HG03103 (cell line): ENCODE measurements around the gene TSC1.
"Not testable (repeated sequence)": the region's sequence is repeated elsewhere in the genome, so short reads cannot be mapped to it uniquely, and the experiment has no call there.

Experiments used
- ATAC-seq: cut with Tn5 transposase; IDR thresholded peaks from one replicate; pipeline ENCODE4 v1.9.1; 2021; ENCODE audit warnings: low read depth; ENCODE audit not compliant: unreplicated experiment

TSC1 gene

DNA sequence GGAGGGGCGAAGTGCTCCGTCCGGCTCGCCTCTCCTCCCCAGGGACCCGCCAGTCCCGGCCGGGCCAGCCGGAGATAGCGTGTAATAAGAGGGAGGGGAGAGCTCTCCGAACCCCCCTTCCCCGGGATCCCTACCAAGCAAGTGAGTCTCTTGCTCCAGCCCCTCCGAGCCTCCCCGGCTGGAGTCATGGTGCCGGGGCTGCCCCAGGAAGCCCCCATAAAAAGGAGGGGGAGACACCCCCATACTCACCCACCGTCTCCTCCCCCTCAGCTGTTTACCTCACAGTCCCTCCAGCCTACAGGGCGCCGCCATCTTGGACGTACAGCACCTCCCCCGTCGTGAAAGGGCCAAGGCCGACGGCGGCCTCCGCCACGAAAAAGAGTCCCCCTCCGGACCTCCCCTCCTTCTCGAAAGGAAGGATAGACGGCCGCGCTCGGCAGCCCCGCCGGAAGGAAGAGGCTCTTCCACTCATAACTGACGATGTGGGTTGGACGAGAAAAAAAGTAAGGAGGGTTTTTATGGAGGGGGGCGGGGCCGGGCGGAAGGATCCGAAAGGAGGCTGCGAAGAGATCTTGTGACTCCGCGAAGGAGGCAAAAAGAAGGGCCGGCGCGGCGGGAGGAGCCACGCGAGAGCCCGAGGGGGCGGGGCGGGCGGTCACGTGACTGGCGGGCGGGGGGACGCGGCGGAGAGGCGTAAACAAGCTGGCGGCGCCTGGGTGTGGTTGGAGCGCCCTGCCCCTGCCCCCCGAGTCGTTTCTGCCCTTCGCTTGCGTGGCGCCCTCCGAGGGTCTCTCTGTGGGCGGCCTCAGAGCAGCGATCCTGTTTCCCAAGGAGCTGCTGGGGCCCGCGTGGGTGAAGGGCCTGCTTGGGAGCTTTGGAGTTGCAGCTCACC, at the start of gene TSC1:
Gene TSC1, minus strand, starts transcription at position 323 of the 892 bp plus-strand sequence. CDS start 15,744 bp downstream, outside the sequence.
- peak; percentile 62 for ATAC-seq

DNA sequence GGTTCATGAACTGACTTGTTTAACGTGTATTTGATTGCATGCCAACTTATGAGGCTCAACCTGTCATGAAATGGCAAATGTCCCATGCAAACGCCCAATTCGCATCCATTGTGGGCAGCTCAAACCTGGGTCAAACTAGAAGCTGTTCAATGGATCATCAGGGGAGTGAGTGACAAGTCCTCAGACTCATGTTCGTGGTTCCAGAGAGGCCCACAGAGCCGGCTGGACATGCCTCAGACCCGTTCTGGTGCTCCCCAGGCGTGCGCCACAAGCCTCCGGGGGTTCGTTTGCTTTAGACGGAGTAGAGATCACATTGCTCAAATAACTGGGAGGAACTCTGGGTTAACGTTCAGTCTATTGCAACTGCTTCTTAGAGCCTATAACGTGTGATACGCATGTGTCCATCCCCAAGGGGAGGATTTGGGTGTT, 49.1 kb upstream of the TSC1 start:
- ATAC-seq = no peak

DNA sequence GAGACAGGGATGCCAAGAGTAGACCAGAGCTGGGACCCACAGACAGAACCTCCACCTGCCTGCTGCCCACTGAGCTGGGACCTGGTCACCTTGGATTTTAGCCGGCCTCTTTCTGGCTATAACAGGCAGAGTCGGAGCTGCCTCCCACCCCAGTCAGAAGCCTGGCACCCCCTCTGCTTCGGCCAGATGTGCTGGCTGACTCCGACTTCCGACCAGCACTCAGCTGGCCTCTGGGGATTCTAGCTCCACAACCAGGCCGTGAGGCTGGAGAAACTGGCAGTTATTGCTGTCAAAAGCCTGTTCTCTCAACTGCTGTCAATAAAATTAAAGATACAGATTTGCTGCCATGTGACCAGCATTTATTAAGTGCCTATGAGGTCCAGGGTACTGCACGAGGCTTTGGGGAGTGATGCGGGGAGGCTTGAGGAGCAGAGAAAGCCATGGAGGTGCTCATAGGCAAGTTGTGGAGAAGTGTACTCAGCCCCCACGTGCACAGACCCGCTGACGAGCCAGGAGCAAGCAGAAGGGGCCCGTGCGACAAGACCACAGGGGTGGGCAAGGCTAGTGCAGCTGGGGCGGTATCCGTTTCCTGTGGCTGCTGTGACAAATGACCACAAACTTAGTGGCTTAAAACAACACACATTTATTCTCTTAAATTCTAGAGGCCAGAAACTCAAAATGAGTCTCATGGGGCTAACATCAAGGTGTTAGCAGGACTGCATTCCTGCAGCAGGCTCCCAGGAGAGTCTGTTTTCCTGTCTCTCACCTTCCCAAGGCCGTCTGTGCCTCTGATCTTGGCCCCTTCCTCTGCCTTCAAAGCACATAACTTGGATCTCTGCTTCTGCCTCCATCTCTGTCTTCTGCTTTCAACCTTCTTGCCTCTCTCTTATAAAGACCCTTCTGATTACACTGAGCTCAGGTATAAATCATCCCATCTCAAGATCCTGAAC, 47.2 kb upstream of the TSC1 start:
- no peak for ATAC-seq

DNA sequence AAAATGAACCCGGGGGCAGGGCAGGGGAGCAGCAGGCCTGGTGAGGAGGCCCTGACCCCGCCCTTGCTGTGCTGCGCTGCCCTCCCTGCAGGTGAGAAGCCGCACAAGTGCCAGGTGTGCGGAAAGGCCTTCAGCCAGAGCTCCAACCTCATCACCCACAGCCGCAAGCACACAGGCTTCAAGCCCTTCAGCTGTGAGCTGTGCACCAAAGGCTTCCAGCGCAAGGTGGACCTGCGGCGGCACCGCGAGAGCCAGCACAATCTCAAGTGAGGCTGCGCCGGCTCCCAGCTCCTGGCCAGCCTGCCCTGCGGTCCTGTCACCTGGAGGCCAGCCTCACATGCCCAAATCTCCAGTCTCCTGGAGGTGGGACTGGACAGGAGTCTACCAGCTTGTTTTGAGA, 46.4 kb upstream of the TSC1 start:
- no peak for ATAC-seq

DNA sequence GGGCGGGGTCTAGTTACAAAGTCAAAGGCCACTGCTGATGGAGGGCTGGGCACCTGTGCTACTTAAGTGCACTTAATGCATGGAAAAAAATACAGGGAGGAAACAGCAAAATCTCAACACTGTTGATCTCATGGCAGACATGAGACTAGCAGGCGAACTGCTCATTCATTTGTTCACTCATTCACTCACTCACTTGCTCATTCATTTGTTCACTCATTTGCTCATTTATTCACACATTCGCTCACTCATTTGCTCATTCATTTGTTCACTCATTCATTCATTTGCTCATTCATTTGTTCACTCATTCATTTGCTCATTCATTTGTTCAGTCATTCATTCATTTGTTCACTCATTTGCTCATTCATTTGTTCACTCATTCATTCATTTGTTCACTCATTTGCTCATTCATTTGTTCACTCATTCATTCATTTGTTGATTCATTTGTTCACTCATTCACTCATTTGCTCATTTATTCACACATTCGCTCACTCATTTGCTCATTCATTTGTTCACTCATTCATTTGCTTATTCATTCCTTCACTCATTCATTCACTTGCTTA, 45.7 kb upstream of the TSC1 start:
- ATAC-seq = not testable (repeated sequence)

DNA sequence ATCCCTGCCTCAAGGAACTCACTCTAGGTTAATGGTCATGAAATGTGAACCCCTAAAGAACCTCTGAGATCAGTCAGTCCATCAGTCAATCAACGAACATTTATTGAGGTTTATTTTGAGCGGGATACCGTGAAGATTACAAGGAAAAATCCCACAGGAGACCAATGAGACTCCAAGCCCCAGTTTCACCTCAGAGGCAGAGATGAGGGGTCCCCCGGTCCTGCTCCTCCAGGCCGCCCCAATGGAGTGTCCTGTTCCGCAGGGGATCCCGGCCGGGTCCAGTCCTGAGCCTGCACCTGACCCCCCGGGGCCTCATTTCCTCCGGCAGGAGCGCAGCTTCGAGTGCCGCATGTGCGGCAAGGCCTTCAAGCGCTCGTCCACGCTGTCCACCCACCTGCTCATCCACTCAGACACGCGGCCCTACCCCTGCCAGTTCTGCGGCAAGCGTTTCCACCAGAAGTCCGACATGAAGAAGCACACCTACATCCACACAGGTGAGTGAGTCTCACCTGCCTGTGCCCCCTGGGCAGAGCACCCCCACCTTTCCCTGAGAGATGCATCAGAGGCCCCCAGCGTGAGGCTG, 45.1 kb upstream of the TSC1 start:
- ATAC-seq = no peak

DNA sequence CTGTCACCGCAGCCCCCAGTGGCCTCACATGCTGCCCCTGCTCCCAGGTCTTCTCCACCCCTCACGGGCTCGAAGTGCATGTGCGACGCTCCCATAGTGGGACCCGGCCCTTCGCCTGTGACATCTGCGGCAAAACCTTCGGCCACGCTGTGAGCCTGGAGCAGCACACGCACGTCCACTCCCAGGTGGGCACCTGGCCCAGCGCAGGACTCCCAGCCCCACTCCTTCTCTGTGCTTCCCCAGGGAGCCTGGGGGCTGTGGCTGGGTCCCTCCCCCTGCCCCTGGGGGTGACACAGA, 44.5 kb upstream of the TSC1 start:
- ATAC-seq = no peak

DNA sequence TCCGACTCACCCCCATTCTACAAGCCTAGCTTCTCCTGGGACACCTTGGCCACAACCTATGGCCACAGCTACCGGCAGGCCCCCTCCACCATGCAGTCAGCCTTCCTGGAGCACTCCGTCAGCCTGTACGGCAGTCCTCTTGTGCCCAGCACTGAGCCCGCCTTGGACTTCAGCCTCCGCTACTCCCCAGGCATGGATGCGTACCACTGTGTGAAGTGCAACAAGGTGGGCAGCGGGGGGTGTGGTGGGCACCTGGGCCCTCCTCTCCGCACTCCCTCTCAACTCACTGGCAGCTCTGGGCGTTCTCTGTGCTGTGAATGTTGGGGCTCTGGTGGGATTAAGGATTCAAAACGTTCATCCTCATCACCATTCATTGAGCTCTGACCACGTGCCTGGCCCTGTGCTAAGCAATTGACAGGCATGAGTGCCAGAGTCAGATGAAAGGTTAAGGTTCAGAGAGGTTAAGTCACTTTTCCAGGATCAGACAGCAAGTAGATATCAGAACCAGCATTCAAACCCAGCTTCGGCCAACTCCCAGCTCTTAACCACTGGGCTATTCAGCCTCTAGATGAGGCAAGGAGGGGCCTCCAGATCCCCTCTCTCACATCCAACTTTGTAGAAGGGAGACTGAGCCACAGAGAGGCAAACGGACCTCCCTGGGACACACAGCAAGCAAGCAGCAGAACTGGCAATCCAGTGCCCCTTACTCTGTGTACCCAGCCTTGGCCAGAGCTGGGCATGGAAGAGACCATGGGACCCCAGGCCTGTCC, 44.0 kb upstream of the TSC1 start:
- ATAC-seq = no peak

DNA sequence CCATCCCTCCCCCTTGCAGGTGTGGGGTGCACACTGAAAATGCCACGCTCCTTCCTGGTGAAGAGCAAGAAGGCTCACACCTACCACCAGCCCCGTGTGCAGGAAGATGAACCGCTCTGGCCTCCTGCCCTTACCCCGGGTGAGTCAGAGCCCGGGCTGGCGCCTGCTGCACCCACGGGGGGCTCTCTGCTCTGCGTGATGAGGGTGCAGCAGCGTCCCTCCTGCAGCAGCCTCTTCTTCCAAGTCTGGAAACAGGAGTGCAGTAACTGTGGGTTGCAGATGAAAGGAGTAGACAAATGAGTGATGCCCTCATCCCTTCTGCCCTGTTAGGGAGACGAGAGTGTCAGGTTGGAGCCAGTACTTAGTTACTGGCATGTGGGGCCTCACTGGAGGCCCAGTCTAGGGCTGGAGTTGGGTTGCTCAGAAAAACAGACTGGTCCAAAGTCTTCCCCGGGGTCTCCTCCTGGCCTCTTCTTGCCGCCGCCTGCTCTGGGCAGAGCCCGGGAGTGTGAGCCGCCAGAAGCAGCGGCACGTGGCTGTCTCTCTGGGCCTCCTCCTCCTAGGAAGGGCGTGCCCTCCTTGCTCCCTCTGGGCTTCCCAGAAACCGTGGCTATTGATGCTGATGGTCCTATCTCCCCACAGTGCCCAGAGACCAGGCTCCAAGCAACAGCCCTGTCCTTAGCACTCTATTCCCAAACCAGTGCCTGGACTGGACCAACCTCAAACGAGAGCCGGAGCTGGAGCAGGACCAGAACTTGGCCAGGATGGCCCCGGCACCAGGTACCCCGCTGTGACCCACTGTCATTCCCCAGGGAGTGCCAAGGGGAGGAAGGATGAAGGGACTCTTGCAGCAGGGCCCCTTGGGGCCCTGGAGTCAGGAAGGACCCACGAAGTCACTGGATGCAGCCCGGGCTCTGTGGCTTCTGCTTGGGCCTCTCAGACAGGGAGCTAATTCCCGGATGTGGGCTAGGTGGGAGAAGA, 42.5 kb upstream of the TSC1 start:
- ATAC-seq = no peak

DNA sequence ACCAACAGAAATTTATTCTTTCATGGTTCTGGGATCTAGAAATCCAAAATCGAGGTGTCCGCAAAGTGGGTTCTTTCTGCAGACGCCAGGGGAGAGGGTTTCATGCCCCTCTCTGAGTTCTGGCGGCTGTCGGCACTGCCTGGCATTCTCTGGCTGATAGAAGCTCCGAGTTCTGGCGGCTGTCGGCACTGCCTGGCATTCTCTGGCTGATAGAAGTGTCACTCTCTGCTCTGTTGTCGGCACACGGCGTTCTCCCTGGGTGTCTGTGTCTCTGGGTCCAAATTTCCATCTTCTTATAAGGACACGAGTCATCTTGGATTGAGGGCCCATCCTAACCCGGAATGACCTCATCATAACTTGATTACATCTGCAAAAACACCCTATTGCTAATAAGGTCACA, 41.7 kb upstream of the TSC1 start:
- no peak for ATAC-seq

DNA sequence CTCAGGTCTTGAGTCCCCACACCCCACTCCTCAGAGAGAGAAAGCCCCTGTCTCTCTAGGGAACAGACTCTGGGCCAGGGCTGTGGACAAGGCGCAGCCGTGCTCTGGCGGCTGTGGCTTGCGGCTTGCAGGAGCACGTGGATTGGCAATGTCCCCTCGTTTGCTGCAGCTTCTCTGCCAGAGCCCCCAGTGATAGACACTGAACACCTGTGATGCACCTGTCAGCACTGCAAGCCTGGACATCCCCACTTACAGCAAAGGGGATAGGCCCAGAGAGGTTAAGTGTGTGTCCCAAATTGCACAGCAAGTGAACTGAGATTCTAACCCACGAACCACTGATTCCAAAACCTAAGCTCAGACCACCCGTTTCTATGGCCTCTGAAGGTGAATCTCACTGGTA, 41.1 kb upstream of the TSC1 start:
- ATAC-seq = no peak

DNA sequence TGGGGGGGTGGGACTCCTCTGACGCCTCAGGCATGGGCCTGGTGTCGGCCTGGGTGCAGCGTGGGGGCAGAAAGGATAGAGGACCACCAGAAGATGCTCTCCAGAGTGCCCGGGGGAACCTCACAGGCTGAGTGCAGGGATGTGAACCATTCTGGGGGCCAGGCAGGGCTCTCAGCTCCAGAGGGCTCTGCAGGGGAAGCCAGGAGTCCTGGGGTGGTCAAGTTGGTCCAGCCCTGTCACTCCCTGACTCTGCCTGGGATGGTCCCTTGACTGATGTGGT, 40.6 kb upstream of the TSC1 start:
- ATAC-seq = no peak

DNA sequence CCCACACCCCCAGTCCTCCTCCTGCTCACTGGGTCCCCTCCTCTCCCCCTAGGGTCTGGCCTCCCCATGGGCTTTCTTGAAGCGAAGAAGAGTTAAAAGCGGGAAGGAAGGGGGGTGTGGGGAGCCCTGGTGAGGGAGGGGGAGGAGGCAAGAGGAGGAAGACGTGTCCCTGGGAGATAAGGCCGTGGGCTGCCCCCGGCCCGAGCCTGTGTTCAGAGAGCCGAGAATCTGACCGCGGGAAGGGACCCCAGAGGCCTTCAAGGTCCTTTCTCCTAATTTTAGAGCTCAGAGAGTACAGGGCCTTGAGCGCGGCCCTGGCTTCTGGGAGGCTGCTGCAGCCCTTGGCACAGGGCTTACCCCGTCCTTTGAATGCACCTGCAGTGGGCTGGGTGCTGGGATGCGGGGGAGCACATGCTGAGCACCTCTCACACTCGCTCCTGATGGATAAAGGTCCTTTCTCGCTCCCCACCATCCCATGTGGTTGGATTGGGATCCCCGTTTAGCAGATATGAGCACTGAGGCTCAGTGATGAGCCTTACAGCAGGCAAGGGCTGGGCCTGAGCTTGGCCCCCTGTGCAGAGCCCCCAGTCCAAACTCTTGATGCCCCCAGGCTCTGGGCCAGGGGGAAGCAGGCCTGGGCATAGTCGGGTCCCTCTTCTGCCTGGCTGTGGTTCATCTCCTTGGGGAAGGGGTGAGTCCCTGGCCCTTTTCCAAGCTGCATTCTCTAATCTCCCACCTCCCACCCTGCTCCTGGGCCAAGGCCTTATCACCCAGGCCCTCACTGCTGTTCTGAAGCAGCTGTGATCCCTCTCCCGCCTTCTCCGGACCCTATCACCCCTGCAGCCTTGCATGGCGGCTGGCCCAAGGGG, 40.0 kb upstream of the TSC1 start:
- ATAC-seq = no peak

DNA sequence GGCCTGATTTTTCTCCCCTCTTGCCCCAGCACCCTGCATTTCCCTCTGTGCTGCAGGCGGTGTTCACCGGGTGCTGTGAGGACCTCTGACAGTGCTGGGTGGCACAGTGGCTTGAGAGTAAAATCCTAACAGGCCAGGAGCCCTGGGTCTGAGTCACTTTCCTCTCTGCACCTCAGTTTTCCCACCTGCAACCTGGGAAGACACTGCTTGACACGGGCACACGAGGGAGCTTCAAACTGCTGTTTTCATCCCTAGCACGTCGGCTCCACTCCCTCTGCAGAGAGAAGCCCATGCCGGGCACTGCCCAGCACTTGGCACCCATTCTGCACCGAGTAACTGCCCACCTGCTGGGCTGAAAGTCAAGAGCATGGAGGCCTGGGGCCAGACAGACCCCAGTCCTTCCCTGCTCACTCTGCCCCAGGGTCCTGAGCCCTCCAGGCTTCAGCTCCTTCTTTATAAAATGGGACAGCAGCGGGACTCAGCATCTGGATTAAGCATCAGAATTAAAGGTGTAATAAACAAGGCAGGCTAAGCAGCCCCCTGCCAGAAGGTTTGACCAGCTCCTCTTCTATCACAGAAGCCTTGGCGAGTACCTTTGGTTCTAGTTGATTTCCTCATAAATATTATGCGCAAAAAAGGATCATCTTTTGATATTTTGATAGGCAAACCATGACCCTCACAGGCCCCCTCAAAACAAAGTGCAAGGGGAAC, 39.2 kb upstream of the TSC1 start:
- no peak for ATAC-seq

DNA sequence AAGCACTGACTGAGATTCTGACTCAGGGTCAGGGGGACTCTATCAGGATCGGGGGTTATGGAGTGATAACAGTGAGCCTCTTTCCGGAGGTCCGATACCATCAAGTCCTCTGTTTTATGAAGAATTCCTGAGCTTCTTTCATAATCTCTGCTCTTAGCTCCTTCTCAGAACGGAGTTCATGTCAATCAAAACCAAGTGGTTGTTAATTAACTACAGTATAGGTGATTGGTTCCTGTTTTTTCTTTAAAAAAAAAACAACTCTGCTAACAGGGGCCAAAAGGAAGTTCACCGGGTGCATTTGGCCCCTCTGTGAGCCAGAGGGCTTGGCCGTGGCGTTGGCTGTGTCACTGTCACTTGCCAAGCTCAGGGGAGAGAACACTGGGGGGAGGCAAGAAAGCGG, 38.0 kb upstream of the TSC1 start:
- no peak for ATAC-seq

DNA sequence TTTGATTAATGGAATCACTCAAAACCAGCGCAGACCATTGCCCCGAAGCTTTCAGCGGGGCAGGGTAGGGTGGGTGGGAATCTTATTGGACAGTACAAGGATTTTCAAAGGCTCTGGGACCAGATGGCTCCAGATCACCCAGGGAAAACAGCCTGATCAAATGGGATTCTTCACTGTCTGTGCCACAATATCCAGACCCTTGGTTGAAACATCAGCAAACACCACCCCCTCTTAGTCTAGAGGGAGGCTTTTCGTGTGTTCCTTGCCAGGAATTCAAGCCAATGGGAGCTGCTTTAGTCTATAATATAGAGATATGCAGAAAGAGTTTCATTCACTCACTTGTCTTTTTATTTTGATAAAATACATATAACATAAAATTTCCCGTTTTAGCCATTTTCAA, 35.7 kb upstream of the TSC1 start:
- no peak for ATAC-seq

DNA sequence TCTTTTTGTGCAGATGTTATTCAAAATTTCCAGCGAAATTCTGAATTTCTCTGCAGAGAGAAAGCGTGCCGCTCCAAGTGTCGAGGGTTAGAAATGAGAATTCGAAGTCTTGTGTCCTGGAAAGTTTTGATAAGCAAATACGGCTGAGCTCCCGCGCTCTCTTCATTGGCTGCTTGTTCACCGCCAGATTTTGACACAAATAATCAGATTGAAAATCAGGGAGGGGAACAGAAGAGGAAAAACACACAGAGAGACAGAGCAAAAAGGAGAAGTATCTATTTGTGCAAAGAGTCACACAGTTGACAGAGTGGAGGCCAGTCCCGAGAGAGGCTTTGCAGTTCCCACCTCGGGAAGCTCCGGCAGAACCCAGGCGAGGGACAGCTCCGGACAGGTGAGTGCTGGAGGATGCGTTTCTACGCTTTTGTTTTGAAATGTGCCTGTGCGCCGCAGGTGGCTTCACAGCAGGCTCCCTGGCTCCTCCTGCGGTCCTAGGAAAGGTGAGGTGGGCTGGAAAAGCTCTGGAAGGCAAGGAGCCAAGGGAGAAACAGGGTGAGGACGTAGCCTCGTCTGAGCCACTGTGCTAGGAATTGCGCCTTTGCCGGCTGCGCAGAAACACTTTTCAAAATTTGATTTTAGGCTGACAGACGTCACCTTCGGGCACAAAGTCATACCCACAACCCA, 34.2 kb upstream of the TSC1 start, which contains the start of gene GFI1B:
Gene GFI1B, plus strand, starts transcription at position 244 of the 681 bp plus-strand sequence. CDS start 7,985 bp downstream, outside the sequence.
- ATAC-seq = no peak
